Measurements from ENCODE around the gene CCDC187.

The CCDC187 gene

DNA sequence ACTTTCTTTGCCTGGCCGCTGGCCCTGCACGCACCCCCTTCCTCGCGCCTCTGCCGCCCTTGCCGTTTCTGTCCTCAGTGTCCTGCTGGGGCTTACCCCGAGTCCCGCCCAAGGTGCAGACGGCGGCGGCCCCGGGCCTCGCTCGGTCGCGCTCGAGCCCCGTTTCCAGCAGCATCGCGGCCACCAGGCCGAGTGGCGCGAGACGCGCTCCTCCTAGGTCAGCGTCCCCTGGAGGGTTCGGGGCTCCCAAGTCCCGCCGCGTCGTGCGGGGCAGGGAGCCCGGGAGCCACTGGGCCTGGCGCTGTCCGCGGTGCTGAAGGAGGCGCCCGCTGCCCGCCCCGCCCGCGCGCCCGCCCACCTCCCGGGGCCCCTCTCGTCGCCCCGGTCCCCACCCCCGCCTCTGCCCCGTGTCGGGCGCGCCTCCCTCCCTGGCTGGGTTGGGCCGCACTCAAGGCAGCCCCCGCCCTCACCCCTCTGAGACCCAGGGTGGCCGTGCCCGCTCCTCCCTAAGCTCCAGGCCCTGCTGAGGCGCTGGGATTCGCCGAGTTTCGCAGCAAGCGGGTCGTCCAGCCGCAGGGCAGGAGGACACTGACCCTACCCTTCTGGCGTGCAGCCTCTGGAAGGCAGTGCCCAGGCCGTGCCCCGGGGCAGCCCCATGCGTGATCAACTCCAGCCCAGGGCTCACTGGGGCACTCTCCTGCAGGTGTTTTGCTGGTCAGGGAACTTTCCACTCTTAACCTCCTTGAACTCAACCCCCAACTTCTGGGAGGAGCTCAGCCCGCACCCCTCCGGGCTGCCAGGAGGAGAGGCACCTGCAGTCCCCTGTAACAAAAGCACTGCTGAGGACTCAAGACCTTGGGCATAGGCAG is 98.8 kb downstream of the CCDC187 start, which contains the start of gene LHX3:
TSS of gene LHX3 (minus strand) at position 291 of the 869 bp plus-strand sequence. CDS start at position 175, 116 bp downstream.
- no peak for DNase-seq (ENCODE audit: low spot score)

DNA sequence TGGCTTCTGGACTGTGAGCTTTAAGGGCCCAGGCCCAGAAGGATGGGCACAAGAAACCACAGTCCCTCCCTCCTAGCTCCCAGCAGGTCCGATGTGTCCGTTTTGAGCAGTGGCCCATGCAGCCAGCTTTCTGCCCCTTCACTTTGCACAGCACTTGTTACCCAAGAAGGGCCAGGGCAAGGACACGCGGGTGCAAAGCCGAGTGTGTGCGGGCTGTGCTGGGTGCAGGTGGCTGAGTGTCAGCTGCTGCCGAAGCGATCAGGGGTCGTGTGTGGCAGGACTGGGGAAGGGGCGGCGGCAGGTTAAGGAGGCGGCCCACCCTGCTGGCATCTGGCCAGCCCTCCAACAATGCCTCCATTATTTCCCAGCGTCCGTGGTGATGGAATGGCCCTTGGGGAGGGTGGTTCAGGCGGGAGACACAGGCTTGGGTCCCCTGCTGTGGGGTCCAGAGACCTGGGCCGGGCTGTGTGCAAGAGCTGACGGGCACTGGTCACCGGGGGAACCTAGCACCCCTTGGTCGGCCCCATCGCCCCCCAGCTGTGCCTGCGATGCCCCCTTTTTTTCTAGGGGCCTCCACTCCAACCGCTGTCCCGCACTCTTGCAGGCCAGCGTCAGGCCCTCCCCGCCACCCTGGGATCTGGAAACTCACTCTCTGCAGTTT is 99.6 kb downstream of the CCDC187 start:
- DNase-seq (ENCODE audit: low spot score): no peak

DNA sequence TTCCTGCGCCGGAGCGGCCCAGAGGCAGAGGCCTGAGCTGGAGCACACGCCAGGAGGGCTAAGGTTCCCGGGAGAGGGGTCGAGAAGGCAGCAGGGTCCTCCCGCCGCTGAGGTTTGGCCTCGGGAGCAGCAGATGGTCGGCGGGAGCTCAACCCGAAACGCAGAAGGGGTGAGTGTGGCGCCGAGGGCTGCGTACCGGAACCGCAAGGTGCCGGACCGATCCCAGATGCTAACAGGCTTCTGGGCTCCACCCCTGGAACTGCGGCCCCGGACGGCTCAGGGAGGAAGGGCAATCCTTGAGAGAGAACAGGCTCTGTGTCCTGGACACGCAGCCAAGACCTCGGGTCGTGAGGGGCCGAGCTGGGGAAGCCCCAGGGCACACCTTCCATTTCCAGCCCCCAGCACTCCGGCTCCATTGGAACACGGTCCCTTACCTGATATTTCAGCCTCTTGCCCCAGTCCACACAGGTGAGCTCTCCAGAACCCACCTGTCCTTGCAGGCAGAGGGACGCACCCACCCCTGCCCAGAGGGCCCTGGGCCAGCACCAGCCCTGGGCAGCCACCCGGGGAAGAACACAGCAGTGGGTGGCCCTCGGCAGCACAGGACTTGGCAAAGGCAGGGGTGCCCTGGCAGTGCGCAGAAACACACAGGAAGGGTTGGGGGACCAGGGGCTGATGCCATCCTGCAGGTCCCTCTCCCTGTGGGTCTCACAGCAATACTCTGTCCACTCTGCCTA is 100.3 kb downstream of the CCDC187 start:
- no peak for DNase-seq (ENCODE audit: low spot score)

DNA sequence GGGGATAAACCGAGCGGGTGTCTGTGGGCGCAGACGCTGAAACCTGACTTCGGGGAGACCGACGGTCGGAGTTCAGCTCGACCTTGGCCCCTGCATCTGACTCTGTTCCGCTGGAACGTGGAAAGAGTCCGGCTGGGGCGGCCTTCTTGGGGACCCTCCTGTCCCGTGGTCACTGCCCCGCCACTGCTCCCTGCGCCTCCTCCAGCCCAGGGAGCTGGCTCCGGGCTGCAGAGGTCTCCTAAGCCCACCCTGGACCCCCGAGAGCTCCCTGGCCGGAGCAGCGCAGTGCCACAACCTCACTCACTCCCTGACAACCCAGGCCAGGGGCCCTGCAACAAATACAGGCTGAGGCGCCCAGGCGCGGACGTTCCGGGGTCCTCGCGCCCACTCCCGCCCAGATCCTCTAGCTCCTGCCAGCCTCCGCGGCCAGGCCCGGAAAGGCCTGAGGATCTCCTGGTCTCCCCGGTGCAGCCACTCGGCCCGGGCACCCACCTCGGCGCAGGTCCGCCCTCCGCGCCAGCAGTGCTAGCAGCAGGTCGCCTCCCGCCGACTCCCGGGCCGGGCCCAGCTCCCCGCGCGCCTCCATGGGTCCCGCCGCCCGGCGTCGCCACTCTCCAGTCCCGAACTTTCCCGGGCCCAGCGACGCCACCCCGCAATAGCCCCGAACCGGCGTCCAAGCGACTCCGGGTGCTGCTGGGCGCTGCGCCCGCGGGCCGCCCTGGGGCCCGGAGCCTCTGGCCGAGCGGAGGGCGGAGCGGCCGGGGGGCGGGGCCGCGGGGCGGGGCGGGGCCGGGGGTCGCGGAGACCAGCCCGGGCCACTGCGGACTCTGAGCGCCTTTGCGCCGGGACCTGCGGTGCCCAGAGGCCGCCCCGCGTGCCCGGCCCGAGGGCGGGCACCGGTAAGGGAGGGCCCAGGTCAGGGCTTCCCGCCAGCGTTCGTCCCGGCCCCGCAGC is 101.2 kb downstream of the CCDC187 start:
- no peak for DNase-seq (ENCODE audit: low spot score)

DNA sequence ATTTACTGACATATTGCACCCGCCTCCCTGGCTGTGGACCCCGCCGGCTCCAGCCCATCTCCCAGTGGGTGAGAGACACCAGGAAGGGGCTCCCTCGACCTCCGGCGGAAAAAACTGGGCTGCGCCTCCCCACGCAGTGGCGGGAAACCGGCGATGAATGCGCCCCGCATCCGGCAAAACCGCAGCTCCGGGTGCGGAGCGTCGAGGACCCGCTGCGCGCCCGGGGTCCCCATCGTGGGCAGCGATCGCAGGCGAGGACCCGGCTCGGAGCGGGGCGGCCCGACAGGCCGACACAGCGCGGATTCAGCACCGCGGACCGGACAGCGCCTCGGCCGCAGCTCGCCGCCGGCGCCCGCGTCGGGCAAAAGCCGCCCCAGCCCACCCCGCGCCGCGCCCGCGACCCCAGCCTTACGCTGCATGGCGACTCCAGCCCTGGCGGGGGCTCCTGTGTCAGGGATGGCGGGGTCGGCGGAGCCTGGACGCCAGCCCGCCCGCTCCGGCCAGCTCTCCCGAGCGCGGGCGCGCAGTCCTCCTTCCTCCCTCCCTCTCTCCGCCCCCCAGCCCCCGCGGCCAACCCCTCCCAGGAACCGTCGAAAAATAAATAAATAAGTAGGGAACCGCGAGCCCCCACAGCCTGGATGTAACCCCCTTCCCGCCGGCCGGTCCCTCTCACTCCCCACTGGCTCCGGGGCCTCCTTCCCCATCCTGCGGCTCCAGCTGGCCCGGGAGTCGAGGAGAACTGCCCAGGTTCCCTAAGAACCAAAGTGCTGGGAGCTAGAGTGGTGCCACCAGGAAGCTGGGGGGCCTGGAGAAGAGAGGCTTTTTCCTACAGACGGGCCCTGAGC is 102.1 kb downstream of the CCDC187 start:
- DNase-seq (ENCODE audit: low spot score): no peak

DNA sequence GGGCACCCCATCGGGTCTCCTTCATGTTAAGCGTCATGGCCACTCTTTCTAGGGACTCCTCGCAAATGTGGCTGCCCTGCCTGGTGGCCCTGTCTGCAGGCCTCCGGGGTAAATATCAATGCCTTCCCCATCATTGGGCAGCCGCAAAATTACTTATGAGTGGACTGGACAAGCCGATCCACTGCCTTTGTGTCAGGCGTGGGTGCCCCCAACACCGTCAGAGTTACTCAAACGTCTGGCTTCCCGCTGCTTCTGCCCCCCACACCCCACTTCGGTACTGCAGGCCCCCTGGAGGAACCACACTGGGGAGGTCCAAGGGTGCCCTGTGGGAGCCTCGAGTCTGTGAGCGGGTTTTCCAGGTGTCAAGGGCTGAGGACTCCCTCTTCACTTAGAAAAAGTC is 102.7 kb downstream of the CCDC187 start:
- no peak for DNase-seq (ENCODE audit: low spot score)

DNA sequence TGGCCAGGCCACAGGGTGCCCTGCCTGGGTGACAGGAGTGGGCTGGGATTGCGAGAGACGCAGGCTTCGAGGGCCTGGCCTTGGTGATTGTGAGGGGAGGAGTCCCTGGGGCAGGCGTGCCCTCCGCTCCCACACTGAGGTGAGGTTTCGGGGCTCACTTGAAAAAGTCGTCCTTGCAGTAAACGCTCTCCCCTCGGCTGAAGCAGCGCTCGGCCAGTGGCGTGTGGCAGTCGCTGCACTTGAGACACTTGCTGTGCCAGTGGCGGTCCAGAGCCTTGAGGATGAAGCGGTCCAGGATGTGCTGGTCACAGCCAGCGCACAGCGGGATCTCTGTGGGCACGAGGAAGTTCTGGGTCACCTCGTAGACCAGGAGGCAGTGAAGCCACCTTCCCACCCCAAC is 103.5 kb downstream of the CCDC187 start:
- no peak for DNase-seq (ENCODE audit: low spot score)

Data from CD4-positive, alpha-beta T cell treated with Interleukin-2 at 100 ng/mL for 4 hours (primary cell).